ENCODE results near the gene RPLP2. TPM values are rescaled to one million over a fixed set of nuclear protein-coding genes. Genes with fewer than 3 reads are reported as not detected.

The RPLP2 gene
- total RNA-seq, 1 experiment from 2014 or later, result 3,468 TPM

DNA sequence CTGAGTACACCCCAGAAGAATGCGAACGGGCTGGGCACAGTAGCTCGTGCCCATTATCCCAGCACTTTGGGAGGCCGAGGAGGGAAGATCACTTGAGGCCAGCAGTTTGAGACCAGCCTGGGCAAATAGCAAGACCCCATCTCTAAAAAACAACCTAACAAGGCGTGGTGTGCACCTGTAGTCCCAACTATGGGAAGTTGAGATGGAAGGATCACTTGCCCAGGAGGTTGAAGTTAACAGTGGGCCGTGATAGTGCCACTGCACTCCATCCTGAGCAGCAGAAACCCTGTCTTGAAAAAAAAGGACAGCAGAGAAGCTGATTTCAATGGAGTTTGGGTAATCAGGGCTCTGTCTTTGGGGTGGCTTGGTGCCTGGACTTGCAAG, 3.3 kb downstream of the RPLP2 start:
- ChIA-PET CTCF (no interaction called here), POLR2A (no interaction called here)
- Histone ChIP-seq H3K9me3 (ENCODE audit: control insufficient read depth, insufficient read depth, low read depth, low read length) (no peaks in the 10 kb centered on the region), H3K4me1 (ENCODE audit: control insufficient read depth, insufficient read depth, low read length) (peaks cover 37% of the 10 kb centered on the region), H3K27ac (ENCODE audit: low read length) (no peak overlapping the region; the same call in 1 of the 2 replicates), H3K36me3 (ENCODE audit: control insufficient read depth, insufficient read depth, low read length) (peaks cover 24% of the 10 kb centered on the region), H3K4me3 (ENCODE audit: low read depth in 2 of 2, low read length in 2 of 2) (no peak overlapping the region), H3K27me3 (ENCODE audit: control insufficient read depth, insufficient read depth, low read length) (no peaks in the 10 kb centered on the region)
- TF ChIP-seq SIN3A (IDR thresholded peaks at IDR 0.05; ENCODE audit: borderline replicate concordance, insufficient read depth, low read depth, low read length) (no peak), POLR2AphosphoS5 (IDR thresholded peaks at IDR 0.05; ENCODE audit: low read depth, low read length) (peak; percentile 28)
- intact Hi-C loops (cut with micrococcal nuclease; ENCODE audit: unreplicated experiment), result no loop called here
- in situ Hi-C loops (cut with HindIII; ENCODE audit: low pct_unique_long_range_greater_than_20kb, low sequenced_read_pairs), result no loop called here
- DNase-seq (ENCODE audit: low read depth, low spot score), result no peak
- no peak for ATAC-seq
- no TSS peak for BruUV-seq (replicated peaks)

DNA sequence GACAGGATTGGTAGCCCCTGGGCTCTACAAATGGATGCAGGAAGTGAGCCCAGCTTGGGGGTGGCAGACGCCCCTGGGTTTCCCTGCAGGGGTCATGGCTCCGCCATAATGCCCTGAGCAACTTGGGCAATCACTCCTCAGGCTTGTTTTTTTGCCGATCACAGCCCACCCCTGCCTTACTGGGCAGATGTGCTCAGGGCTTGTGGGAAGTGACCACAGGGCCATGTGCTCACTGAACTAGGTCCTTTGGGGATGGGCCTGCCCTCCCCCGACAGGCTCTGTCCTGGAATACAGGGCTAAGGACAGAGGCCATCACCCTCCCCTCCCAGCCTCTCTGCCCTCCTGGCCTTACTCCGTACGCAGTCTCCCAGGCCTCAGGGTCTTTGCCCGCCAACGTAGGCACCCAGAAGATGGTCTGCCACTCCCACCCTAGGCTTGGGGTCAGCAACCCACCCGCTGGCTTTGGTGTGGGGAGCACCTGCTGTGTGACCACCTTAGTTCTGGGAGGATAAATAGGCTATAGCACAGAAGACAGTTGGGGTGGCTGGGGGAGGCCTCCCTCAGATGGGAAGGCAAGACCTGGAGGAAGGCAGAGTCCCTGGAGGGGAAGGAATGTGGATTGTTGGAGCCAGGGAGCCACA, 3.8 kb downstream of the RPLP2 start:
- no peaks in the 10 kb centered on the region for H3K9me3 ChIP-seq (ENCODE audit: control insufficient read depth, insufficient read depth, low read depth, low read length)
- intact Hi-C loops (cut with micrococcal nuclease; ENCODE audit: unreplicated experiment), result no loop called here
- DNase-seq (ENCODE audit: low read depth, low spot score), result no peak
- peak overlapping the region; percentile 8; the same call in 1 of the 2 replicates for H3K27ac ChIP-seq (ENCODE audit: low read length)
- ChIA-PET POLR2A (no interaction called here), CTCF (no interaction called here)
- TF ChIP-seq, protein P1, sequence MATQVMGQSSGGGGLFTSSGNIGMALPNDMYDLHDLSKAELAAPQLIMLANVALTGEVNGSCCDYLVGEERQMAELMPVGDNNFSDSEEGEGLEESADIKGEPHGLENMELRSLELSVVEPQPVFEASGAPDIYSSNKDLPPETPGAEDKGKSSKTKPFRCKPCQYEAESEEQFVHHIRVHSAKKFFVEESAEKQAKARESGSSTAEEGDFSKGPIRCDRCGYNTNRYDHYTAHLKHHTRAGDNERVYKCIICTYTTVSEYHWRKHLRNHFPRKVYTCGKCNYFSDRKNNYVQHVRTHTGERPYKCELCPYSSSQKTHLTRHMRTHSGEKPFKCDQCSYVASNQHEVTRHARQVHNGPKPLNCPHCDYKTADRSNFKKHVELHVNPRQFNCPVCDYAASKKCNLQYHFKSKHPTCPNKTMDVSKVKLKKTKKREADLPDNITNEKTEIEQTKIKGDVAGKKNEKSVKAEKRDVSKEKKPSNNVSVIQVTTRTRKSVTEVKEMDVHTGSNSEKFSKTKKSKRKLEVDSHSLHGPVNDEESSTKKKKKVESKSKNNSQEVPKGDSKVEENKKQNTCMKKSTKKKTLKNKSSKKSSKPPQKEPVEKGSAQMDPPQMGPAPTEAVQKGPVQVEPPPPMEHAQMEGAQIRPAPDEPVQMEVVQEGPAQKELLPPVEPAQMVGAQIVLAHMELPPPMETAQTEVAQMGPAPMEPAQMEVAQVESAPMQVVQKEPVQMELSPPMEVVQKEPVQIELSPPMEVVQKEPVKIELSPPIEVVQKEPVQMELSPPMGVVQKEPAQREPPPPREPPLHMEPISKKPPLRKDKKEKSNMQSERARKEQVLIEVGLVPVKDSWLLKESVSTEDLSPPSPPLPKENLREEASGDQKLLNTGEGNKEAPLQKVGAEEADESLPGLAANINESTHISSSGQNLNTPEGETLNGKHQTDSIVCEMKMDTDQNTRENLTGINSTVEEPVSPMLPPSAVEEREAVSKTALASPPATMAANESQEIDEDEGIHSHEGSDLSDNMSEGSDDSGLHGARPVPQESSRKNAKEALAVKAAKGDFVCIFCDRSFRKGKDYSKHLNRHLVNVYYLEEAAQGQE (IDR thresholded peaks at IDR 0.05; ENCODE audit: insufficient read depth in 1 of 2, low read depth in 2 of 2, low read length in 1 of 2), result no peak
- TF ChIP-seq POLR2AphosphoS5 (IDR thresholded peaks at IDR 0.05; ENCODE audit: low read depth, low read length), result peak; percentile 50
- TF ChIP-seq TCF7L2 (IDR thresholded peaks at IDR 0.05; ENCODE audit: low read depth, low read length), result no peak
- TF ChIP-seq SIN3A (IDR thresholded peaks at IDR 0.05; ENCODE audit: borderline replicate concordance, insufficient read depth, low read depth, low read length), result no peak
- TF ChIP-seq, protein P2, sequence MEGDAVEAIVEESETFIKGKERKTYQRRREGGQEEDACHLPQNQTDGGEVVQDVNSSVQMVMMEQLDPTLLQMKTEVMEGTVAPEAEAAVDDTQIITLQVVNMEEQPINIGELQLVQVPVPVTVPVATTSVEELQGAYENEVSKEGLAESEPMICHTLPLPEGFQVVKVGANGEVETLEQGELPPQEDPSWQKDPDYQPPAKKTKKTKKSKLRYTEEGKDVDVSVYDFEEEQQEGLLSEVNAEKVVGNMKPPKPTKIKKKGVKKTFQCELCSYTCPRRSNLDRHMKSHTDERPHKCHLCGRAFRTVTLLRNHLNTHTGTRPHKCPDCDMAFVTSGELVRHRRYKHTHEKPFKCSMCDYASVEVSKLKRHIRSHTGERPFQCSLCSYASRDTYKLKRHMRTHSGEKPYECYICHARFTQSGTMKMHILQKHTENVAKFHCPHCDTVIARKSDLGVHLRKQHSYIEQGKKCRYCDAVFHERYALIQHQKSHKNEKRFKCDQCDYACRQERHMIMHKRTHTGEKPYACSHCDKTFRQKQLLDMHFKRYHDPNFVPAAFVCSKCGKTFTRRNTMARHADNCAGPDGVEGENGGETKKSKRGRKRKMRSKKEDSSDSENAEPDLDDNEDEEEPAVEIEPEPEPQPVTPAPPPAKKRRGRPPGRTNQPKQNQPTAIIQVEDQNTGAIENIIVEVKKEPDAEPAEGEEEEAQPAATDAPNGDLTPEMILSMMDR (IDR thresholded peaks at IDR 0.05), result no peak
- no peaks in the 10 kb centered on the region for H3K27me3 ChIP-seq (ENCODE audit: control insufficient read depth, insufficient read depth, low read length)
- H3K4me1 ChIP-seq (ENCODE audit: control insufficient read depth, insufficient read depth, low read length), result peaks cover 36% of the 10 kb centered on the region
- no peak overlapping the region for H3K4me3 ChIP-seq (ENCODE audit: low read depth in 2 of 2, low read length in 2 of 2)
- peaks cover 24% of the 10 kb centered on the region for H3K36me3 ChIP-seq (ENCODE audit: control insufficient read depth, insufficient read depth, low read length)
- in situ Hi-C loops (cut with HindIII; ENCODE audit: low pct_unique_long_range_greater_than_20kb, low sequenced_read_pairs), result no loop called here
- no peak for ATAC-seq
- no TSS peak for BruUV-seq (replicated peaks)

DNA sequence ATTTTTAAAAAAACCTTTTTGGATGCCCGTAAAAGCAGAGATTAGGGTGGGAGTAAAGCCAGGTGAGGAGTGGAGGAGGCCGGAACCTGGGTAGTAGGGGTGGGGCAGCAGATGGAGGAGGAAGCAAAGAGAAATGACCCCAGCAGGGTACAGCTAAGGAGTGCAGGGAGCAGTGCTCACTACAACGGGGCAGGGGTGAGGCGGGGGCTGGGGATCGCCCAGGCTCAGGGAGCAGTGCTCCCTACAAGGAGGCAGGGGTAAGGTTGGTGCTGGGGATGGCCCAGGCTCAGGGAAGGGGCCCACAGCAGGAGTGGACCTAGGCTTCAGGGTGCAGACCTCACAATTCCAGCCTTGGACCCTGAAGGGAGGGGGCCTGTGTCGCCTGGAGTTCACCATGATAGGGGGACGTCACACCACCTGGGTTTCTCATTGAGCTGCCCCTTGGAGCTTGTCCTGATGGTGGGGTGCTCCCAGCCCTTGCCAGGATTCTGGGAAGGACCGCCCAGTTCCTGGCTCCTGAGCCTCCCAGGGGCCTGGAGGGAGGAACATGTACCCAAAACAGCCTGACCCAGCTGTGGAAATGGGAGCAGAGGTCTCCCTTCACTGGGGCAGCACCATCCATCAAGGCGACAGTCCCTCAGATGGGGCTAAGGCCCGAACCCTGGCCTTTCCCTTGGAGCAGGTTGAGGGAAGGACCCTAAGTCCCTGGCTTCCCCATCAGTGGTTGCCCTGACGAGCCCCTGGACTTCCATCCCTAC, 6.1 kb downstream of the RPLP2 start:
- Histone ChIP-seq H3K4me1 (ENCODE audit: control insufficient read depth, insufficient read depth, low read length) (peaks cover 43% of the 10 kb centered on the region), H3K9me3 (ENCODE audit: control insufficient read depth, insufficient read depth, low read depth, low read length) (no peaks in the 10 kb centered on the region), H3K27me3 (ENCODE audit: control insufficient read depth, insufficient read depth, low read length) (no peaks in the 10 kb centered on the region), H3K27ac (ENCODE audit: low read length) (no peak overlapping the region), H3K4me3 (ENCODE audit: low read depth in 2 of 2, low read length in 2 of 2) (no peak overlapping the region), H3K36me3 (ENCODE audit: control insufficient read depth, insufficient read depth, low read length) (peaks cover 21% of the 10 kb centered on the region)
- ChIA-PET CTCF (no interaction called here), POLR2A (interaction anchor here (1.9 kb wide), 1 partner anchor 15 kb away, joined by 8 read pairs; no protein-coding TSS in a partner anchor)
- ATAC-seq (no peak), DNase-seq (ENCODE audit: low read depth, low spot score) (no peak)
- TF ChIP-seq POLR2AphosphoS5 (IDR thresholded peaks at IDR 0.05; ENCODE audit: low read depth, low read length) (peak; percentile 40), SIN3A (IDR thresholded peaks at IDR 0.05; ENCODE audit: borderline replicate concordance, insufficient read depth, low read depth, low read length) (0 out of 2 replicates have a peak, but pooled peaks have one; percentile 54)
- TF ChIP-seq, protein P1 (IDR thresholded peaks at IDR 0.05; ENCODE audit: insufficient read depth in 1 of 2, low read depth in 2 of 2, low read length in 1 of 2), result no peak
- intact Hi-C loops (cut with micrococcal nuclease; ENCODE audit: unreplicated experiment) (no loop called here), in situ Hi-C loops (cut with HindIII; ENCODE audit: low pct_unique_long_range_greater_than_20kb, low sequenced_read_pairs) (no loop called here)
- no TSS peak for BruUV-seq (replicated peaks)
